ENCODE data around the gene NRN1L. TPM values are rescaled to one million over a fixed set of nuclear protein-coding genes. Genes with fewer than 3 reads are reported as not detected.

Gene NRN1L
- total RNA-seq, 3 donors from 2014 or later, result not detected

GRCh38 chr16:67871256-67871655 lies 13.4 kb upstream of the NRN1L start:
- ATAC-seq, result no peak
- Mint-ChIP-seq H3K27me3 (ENCODE audit: low read depth) (no peaks in the 10 kb centered on the region), H3K36me3 (ENCODE audit: insufficient read depth) (peaks cover 13% of the 10 kb centered on the region)

DNA sequence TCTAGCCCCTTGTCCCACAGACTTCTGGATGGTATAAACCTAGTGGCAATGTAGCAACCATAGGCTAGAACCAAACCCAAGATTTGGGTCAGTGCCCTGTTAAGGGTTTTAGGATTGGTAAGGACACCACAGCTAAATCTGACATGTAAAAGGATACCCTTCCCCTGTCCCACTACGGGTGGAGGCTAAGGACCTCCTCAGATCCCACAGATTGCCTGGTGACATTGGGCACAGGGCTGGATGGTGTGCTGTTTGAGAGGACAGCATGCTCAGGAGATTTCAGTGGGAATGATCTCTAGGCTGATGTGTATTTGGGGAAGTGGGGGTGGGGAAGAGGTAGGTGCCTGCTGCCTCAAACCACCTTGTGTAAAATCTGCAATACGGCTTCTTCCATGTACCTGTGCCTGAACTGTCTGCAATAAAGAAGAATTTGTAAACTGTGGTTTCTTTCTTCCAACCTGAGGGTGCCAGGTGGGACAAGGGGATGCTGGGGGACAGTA lies 12.5 kb upstream of the NRN1L start:
- peaks cover 10% of the 10 kb centered on the region for H3K36me3 Mint-ChIP-seq (ENCODE audit: insufficient read depth)
- DNase-seq, result no peak
- H3K4me3 Mint-ChIP-seq, result peak overlapping the region; percentile 84
- H3K9me3 Mint-ChIP-seq, result no peaks in the 10 kb centered on the region
- peaks cover 34% of the 10 kb centered on the region for H3K4me1 Mint-ChIP-seq (ENCODE audit: low read depth)
- ATAC-seq, result no peak
- H3K27me3 Mint-ChIP-seq (ENCODE audit: low read depth), result no peaks in the 10 kb centered on the region

More at GRCh38 chr16:67871256-67871655, 13.4 kb upstream of the NRN1L start:
- no peak for DNase-seq
- Mint-ChIP-seq H3K9me3 (no peaks in the 10 kb centered on the region), H3K4me1 (ENCODE audit: low read depth) (peaks cover 32% of the 10 kb centered on the region), H3K4me3 (no peak overlapping the region)

DNA sequence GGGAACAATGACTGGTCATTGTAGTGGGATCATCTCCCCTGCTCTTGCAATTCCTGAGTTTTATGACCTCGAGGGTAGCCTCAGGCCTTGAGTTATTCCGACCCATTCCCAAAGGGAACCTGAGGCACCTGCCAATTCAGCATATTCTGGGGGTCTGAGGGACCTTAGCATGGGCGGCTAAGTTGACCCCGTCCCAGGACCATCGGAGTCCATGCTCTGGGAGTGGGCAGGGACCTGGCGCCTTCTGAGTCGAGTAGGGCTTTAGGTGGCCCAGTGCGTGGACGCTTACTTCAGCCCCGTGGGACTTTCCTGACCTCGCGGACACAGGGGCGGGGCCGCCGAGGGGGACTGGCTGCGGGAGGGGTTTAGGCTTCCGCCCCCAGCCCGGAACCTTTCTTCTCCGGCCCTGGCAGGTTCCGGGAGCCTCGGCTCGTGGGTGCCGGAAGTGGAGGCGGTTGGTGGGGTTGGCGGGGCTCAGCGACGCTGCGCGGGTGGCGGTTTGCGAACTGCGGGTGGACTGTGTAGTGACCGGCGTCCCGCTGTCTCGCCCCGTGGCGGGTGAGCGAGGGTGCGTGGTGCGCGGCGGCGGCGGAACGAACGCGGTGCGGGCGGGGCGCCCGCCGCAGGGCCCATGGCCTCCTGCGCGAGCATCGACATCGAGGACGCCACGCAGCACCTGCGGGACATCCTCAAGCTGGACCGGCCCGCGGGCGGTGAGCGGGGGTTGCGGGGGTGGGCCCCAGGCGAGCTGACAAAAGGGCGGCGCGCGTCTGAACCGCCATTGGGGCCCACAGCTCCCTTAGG lies 11.9 kb upstream of the NRN1L start, which contains the start of gene EDC4:
Gene EDC4, plus strand, starts transcription at position 422 of the 804 bp plus-strand sequence. Its CDS starts 210 bp downstream, at position 632.
- peak within 1 kb of the TSS; percentile 84 for H3K4me3 Mint-ChIP-seq
- H3K4me1 Mint-ChIP-seq (ENCODE audit: low read depth), result peaks cover 34% of the 10 kb centered on the region
- H3K9me3 Mint-ChIP-seq, result no peaks in the 10 kb centered on the region
- peak; percentile 80 for DNase-seq
- no peaks in the 10 kb centered on the region for H3K27me3 Mint-ChIP-seq (ENCODE audit: low read depth)
- ATAC-seq, result peak; percentile 93 to 95
- peaks cover 15% of the 10 kb centered on the region for H3K36me3 Mint-ChIP-seq (ENCODE audit: insufficient read depth)

- Mint-ChIP-seq H3K4me3 (peak overlapping the region; percentile 84), H3K4me1 (ENCODE audit: low read depth) (peaks cover 34% of the 10 kb centered on the region), H3K36me3 (ENCODE audit: insufficient read depth) (peaks cover 18% of the 10 kb centered on the region), H3K9me3 (no peaks in the 10 kb centered on the region), H3K27me3 (ENCODE audit: low read depth) (no peaks in the 10 kb centered on the region)
- ATAC-seq (peak; percentile 8 to 19), DNase-seq (no peak)
These were observed 11.0 kb upstream of the NRN1L start for GRCh38 chr16:67873435-67874370.

GRCh38 chr16:67874372-67874771 lies 10.3 kb upstream of the NRN1L start:
- no peak for ATAC-seq
- no peaks in the 10 kb centered on the region for H3K9me3 Mint-ChIP-seq
- peak overlapping the region; percentile 84 for H3K4me3 Mint-ChIP-seq
- H3K27me3 Mint-ChIP-seq (ENCODE audit: low read depth), result no peaks in the 10 kb centered on the region
- peaks cover 21% of the 10 kb centered on the region for H3K36me3 Mint-ChIP-seq (ENCODE audit: insufficient read depth)
- DNase-seq, result no peak
- H3K4me1 Mint-ChIP-seq (ENCODE audit: low read depth), result peaks cover 34% of the 10 kb centered on the region

GRCh38 chr16:67877064-67877463 lies 7.6 kb upstream of the NRN1L start:
- DNase-seq, result no peak
- Mint-ChIP-seq H3K36me3 (ENCODE audit: insufficient read depth) (peaks cover 30% of the 10 kb centered on the region), H3K4me1 (ENCODE audit: low read depth) (peaks cover 34% of the 10 kb centered on the region), H3K27me3 (ENCODE audit: low read depth) (no peaks in the 10 kb centered on the region), H3K9me3 (no peaks in the 10 kb centered on the region), H3K4me3 (no peak overlapping the region)
- ATAC-seq, result no peak

GRCh38 chr16:67878232-67878631 lies 6.5 kb upstream of the NRN1L start:
- Mint-ChIP-seq H3K4me1 (ENCODE audit: low read depth) (peaks cover 27% of the 10 kb centered on the region), H3K4me3 (no peak overlapping the region), H3K36me3 (ENCODE audit: insufficient read depth) (peaks cover 30% of the 10 kb centered on the region), H3K9me3 (no peaks in the 10 kb centered on the region), H3K27me3 (ENCODE audit: low read depth) (no peaks in the 10 kb centered on the region)
- ATAC-seq (no peak), DNase-seq (no peak)

- DNase-seq (no peak), ATAC-seq (no peak)
- H3K9me3 Mint-ChIP-seq, result no peaks in the 10 kb centered on the region
- H3K27me3 Mint-ChIP-seq (ENCODE audit: low read depth), result no peaks in the 10 kb centered on the region
- peaks cover 25% of the 10 kb centered on the region for H3K4me1 Mint-ChIP-seq (ENCODE audit: low read depth)
- peaks cover 35% of the 10 kb centered on the region for H3K36me3 Mint-ChIP-seq (ENCODE audit: insufficient read depth)
- no peak overlapping the region for H3K4me3 Mint-ChIP-seq
These were observed 5.8 kb upstream of the NRN1L start for GRCh38 chr16:67878846-67879245.

- no peaks in the 10 kb centered on the region for H3K27me3 Mint-ChIP-seq (ENCODE audit: low read depth)
- peaks cover 37% of the 10 kb centered on the region for H3K36me3 Mint-ChIP-seq (ENCODE audit: insufficient read depth)
- peaks cover 19% of the 10 kb centered on the region for H3K4me1 Mint-ChIP-seq (ENCODE audit: low read depth)
- no peaks in the 10 kb centered on the region for H3K9me3 Mint-ChIP-seq
- no peak overlapping the region for H3K4me3 Mint-ChIP-seq
- DNase-seq, result no peak
- ATAC-seq, result no peak
These were observed 5.2 kb upstream of the NRN1L start for GRCh38 chr16:67879462-67879861.

- DNase-seq, result no peak
- Mint-ChIP-seq H3K36me3 (ENCODE audit: insufficient read depth) (peaks cover 38% of the 10 kb centered on the region), H3K9me3 (no peaks in the 10 kb centered on the region), H3K4me1 (ENCODE audit: low read depth) (peaks cover 14% of the 10 kb centered on the region), H3K27me3 (ENCODE audit: low read depth) (no peaks in the 10 kb centered on the region), H3K4me3 (no peak overlapping the region)
- ATAC-seq, result no peak
These were observed 4.7 kb upstream of the NRN1L start for GRCh38 chr16:67879936-67880335.

DNA sequence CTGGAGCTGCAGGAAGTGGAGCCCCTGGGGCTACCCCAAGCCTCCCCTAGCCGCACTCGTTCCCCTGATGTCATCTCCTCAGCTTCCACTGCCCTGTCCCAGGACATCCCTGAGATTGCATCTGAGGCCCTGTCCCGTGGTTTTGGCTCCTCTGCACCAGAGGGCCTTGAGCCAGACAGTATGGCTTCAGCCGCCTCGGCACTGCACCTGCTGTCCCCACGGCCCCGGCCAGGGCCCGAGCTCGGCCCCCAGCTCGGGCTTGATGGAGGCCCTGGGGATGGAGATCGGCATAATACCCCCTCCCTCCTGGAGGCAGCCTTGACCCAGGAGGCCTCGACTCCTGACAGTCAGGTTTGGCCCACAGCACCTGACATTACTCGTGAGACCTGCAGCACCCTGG lies 4.1 kb upstream of the NRN1L start:
- no peak for ATAC-seq
- Mint-ChIP-seq H3K27me3 (ENCODE audit: low read depth) (no peaks in the 10 kb centered on the region), H3K4me1 (ENCODE audit: low read depth) (peaks cover 7% of the 10 kb centered on the region), H3K36me3 (ENCODE audit: insufficient read depth) (peaks cover 33% of the 10 kb centered on the region), H3K4me3 (no peak overlapping the region), H3K9me3 (no peaks in the 10 kb centered on the region)
- DNase-seq, result no peak

DNA sequence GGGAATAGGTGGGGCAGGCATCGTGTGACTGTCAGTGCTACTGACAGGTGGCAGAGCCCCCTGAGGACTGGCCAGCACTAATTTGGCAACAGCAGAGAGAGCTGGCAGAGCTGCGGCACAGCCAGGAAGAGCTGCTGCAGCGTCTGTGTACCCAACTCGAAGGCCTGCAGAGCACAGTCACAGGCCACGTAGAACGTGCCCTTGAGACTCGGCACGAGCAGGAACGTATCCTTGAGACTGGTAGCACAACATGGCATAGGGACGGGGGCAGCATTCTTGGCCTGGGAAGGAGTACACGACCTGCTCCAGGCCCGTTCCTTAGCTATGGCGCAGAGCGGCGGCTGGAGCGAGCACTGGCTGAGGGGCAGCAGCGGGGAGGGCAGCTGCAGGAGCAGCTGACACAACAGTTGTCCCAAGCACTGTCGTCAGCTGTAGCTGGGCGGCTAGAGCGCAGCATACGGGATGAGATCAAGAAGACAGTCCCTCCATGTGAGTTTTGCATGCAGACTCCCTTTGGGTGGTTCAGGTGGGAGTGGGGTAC lies 3.0 kb upstream of the NRN1L start:
- peaks cover 34% of the 10 kb centered on the region for H3K36me3 Mint-ChIP-seq (ENCODE audit: insufficient read depth)
- DNase-seq (no peak), ATAC-seq (no peak)
- H3K4me3 Mint-ChIP-seq, result no peak overlapping the region
- H3K9me3 Mint-ChIP-seq, result no peaks in the 10 kb centered on the region
- H3K4me1 Mint-ChIP-seq (ENCODE audit: low read depth), result no peaks in the 10 kb centered on the region
- no peaks in the 10 kb centered on the region for H3K27me3 Mint-ChIP-seq (ENCODE audit: low read depth)

GRCh38 chr16:67882374-67883145 lies 2.1 kb upstream of the NRN1L start:
- no peaks in the 10 kb centered on the region for H3K27me3 Mint-ChIP-seq (ENCODE audit: low read depth)
- no peaks in the 10 kb centered on the region for H3K9me3 Mint-ChIP-seq
- DNase-seq, result no peak
- H3K36me3 Mint-ChIP-seq (ENCODE audit: insufficient read depth), result peaks cover 32% of the 10 kb centered on the region
- no peak overlapping the region for H3K4me3 Mint-ChIP-seq
- no peaks in the 10 kb centered on the region for H3K4me1 Mint-ChIP-seq (ENCODE audit: low read depth)
- no peak for ATAC-seq
